Measurements from ENCODE around the gene SPTA1.

The SPTA1 gene

GRCh38 chr1:158686111-158687009 lies at the start of gene SPTA1:
TSS of gene SPTA1 (minus strand) at chr1:158686715. CDS start at chr1:158686517, 198 bp downstream.
- Histone ChIP-seq H3K4me3 (ENCODE audit: low read length in 2 of 2) (no peak within 1 kb of the TSS), H3K9me3 (ENCODE audit: control insufficient read depth in 2 of 2, low read length in 2 of 2) (no peaks in the 10 kb centered on the region), H3K27me3 (ENCODE audit: control insufficient read depth in 1 of 2, insufficient read depth in 2 of 2, low read length in 2 of 2) (peaks cover 0 to 1% of the 10 kb centered on the region in 2 donors), H3K4me1 (ENCODE audit: control insufficient read depth, insufficient read depth, low read length) (no peaks in the 10 kb centered on the region), H3K36me3 (ENCODE audit: control insufficient read depth in 2 of 2, insufficient read depth in 2 of 2, low read length in 2 of 2) (no peaks in the 10 kb centered on the region), H3K9ac (ENCODE audit: low read length in 2 of 2) (no peak within 1 kb of the TSS), H3K27ac (ENCODE audit: low read length) (no peak within 1 kb of the TSS)

- Histone ChIP-seq H3K4me1 (ENCODE audit: control insufficient read depth, insufficient read depth, low read length) (no peaks in the 10 kb centered on the region), H3K9ac (ENCODE audit: low read length in 2 of 2) (no peak overlapping the region), H3K9me3 (ENCODE audit: control insufficient read depth in 2 of 2, low read length in 2 of 2) (no peaks in the 10 kb centered on the region)
These were observed 49.3 kb upstream of the SPTA1 start for GRCh38 chr1:158735848-158736247.

DNA sequence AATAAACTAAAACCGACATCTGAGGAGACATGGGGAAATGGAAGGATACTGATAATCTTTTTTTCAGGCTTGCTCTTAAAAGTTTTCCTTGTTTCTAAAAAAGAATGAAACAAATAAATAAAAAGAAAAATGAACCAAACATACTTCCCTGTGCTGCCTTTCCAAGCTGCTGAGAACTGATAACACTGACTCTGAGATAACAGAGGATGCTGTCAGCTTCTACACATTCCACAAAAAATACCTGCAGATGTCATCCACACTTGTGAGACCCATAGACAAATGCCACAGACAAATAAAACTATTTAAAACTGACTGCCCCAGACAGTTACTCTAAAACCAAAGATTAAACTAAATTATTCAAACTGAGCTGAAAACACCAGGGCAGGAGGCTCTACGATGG lies 46.0 kb upstream of the SPTA1 start:
- Histone ChIP-seq H3K9me3 (ENCODE audit: control insufficient read depth in 2 of 2, low read length in 2 of 2) (no peaks in the 10 kb centered on the region), H3K4me1 (ENCODE audit: control insufficient read depth, insufficient read depth, low read length) (no peaks in the 10 kb centered on the region), H3K27me3 (ENCODE audit: control insufficient read depth in 1 of 2, insufficient read depth in 2 of 2, low read length in 2 of 2) (no peaks in the 10 kb centered on the region), H3K9ac (ENCODE audit: low read length in 2 of 2) (no peak overlapping the region), H3K27ac (ENCODE audit: low read length) (no peak overlapping the region), H3K4me3 (ENCODE audit: low read length in 2 of 2) (no peak overlapping the region), H3K36me3 (ENCODE audit: control insufficient read depth in 2 of 2, insufficient read depth in 2 of 2, low read length in 2 of 2) (no peaks in the 10 kb centered on the region)

More at GRCh38 chr1:158735848-158736247, 49.3 kb upstream of the SPTA1 start:
- H3K4me3 ChIP-seq (ENCODE audit: low read length in 2 of 2), result no peak overlapping the region
- no peak overlapping the region for H3K27ac ChIP-seq (ENCODE audit: low read length)
- H3K36me3 ChIP-seq (ENCODE audit: control insufficient read depth in 2 of 2, insufficient read depth in 2 of 2, low read length in 2 of 2), result no peaks in the 10 kb centered on the region
- H3K27me3 ChIP-seq (ENCODE audit: control insufficient read depth in 1 of 2, insufficient read depth in 2 of 2, low read length in 2 of 2), result no peaks in the 10 kb centered on the region

- Histone ChIP-seq H3K4me1 (ENCODE audit: control insufficient read depth, insufficient read depth, low read length) (no peaks in the 10 kb centered on the region), H3K27me3 (ENCODE audit: control insufficient read depth in 1 of 2, insufficient read depth in 2 of 2, low read length in 2 of 2) (no peaks in the 10 kb centered on the region), H3K36me3 (ENCODE audit: control insufficient read depth in 2 of 2, insufficient read depth in 2 of 2, low read length in 2 of 2) (no peaks in the 10 kb centered on the region), H3K9me3 (ENCODE audit: control insufficient read depth in 2 of 2, low read length in 2 of 2) (no peaks in the 10 kb centered on the region), H3K4me3 (ENCODE audit: low read length in 2 of 2) (no peak overlapping the region), H3K27ac (ENCODE audit: low read length) (no peak overlapping the region), H3K9ac (ENCODE audit: low read length in 2 of 2) (no peak overlapping the region)
These were observed 45.2 kb upstream of the SPTA1 start for GRCh38 chr1:158731707-158732106.

DNA sequence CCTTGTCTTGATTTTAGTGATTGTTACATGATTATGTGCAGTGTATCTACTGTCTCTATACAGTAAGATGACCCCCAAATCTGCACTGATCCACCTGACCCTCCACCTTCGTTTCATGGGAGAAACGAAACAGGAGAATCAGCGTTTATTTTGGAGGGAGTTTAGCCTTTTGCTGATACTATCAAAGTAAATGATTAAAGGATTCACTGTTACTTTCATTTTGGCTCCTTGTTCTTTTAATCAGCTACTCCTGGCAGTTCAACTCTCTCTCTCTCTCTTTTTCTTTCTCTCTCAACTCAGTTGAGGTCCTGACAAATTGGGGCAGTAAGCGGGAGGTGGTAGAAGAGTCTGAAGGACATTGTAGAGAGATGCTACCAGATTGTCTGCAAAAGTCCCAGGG lies 43.9 kb upstream of the SPTA1 start:
- Histone ChIP-seq H3K9ac (ENCODE audit: low read length in 2 of 2) (no peak overlapping the region), H3K9me3 (ENCODE audit: control insufficient read depth in 2 of 2, low read length in 2 of 2) (no peaks in the 10 kb centered on the region), H3K27ac (ENCODE audit: low read length) (no peak overlapping the region), H3K36me3 (ENCODE audit: control insufficient read depth in 2 of 2, insufficient read depth in 2 of 2, low read length in 2 of 2) (no peaks in the 10 kb centered on the region), H3K4me1 (ENCODE audit: control insufficient read depth, insufficient read depth, low read length) (no peaks in the 10 kb centered on the region), H3K27me3 (ENCODE audit: control insufficient read depth in 1 of 2, insufficient read depth in 2 of 2, low read length in 2 of 2) (no peaks in the 10 kb centered on the region), H3K4me3 (ENCODE audit: low read length in 2 of 2) (no peak overlapping the region)

- Histone ChIP-seq H3K9ac (ENCODE audit: low read length in 2 of 2) (no peak overlapping the region), H3K27ac (ENCODE audit: low read length) (no peak overlapping the region), H3K27me3 (ENCODE audit: control insufficient read depth in 1 of 2, insufficient read depth in 2 of 2, low read length in 2 of 2) (no peaks in the 10 kb centered on the region), H3K36me3 (ENCODE audit: control insufficient read depth in 2 of 2, insufficient read depth in 2 of 2, low read length in 2 of 2) (no peaks in the 10 kb centered on the region), H3K4me1 (ENCODE audit: control insufficient read depth, insufficient read depth, low read length) (no peaks in the 10 kb centered on the region), H3K4me3 (ENCODE audit: low read length in 2 of 2) (no peak overlapping the region), H3K9me3 (ENCODE audit: control insufficient read depth in 2 of 2, low read length in 2 of 2) (no peaks in the 10 kb centered on the region)
These were observed 42.2 kb upstream of the SPTA1 start for GRCh38 chr1:158728510-158729225.

GRCh38 chr1:158724442-158724841 lies 37.9 kb upstream of the SPTA1 start:
- H3K36me3 ChIP-seq (ENCODE audit: control insufficient read depth in 2 of 2, insufficient read depth in 2 of 2, low read length in 2 of 2), result no peaks in the 10 kb centered on the region
- H3K9me3 ChIP-seq (ENCODE audit: control insufficient read depth in 2 of 2, low read length in 2 of 2), result no peaks in the 10 kb centered on the region
- no peaks in the 10 kb centered on the region for H3K4me1 ChIP-seq (ENCODE audit: control insufficient read depth, insufficient read depth, low read length)
- no peak overlapping the region for H3K9ac ChIP-seq (ENCODE audit: low read length in 2 of 2)
- no peaks in the 10 kb centered on the region for H3K27me3 ChIP-seq (ENCODE audit: control insufficient read depth in 1 of 2, insufficient read depth in 2 of 2, low read length in 2 of 2)
- no peak overlapping the region for H3K4me3 ChIP-seq (ENCODE audit: low read length in 2 of 2)
- H3K27ac ChIP-seq (ENCODE audit: low read length), result no peak overlapping the region

DNA sequence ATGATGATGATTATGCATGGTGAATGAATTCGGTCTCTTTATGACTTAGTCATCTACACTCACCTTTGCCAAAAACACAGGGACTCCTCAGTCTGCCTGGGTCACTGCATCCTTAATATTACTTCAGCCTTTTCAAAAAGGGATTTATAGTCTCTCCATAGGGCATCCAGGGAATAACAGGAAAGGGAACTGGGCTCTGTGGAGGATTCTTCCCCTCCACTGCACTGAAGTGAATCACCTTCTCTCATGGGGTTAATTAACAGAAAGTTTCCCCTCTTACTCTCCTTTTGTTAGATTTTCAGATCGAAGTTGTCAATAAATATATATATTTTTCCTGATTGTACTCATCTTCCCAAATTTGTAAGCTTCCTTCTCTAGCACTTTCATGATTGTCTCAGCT lies 34.1 kb upstream of the SPTA1 start, which contains the start of gene OR6K3:
Gene OR6K3, minus strand, starts transcription at position 101 of the 400 bp plus-strand sequence. CDS start 2,605 bp downstream, outside the sequence.
- Histone ChIP-seq H3K9me3 (ENCODE audit: control insufficient read depth in 2 of 2, low read length in 2 of 2) (no peaks in the 10 kb centered on the region), H3K4me1 (ENCODE audit: control insufficient read depth, insufficient read depth, low read length) (no peaks in the 10 kb centered on the region), H3K36me3 (ENCODE audit: control insufficient read depth in 2 of 2, insufficient read depth in 2 of 2, low read length in 2 of 2) (no peaks in the 10 kb centered on the region), H3K27ac (ENCODE audit: low read length) (no peak within 1 kb of the TSS), H3K27me3 (ENCODE audit: control insufficient read depth in 1 of 2, insufficient read depth in 2 of 2, low read length in 2 of 2) (no peaks in the 10 kb centered on the region), H3K4me3 (ENCODE audit: low read length in 2 of 2) (no peak within 1 kb of the TSS), H3K9ac (ENCODE audit: low read length in 2 of 2) (no peak within 1 kb of the TSS)

- H3K4me1 ChIP-seq (ENCODE audit: control insufficient read depth, insufficient read depth, low read length), result no peaks in the 10 kb centered on the region
- H3K9me3 ChIP-seq (ENCODE audit: control insufficient read depth in 2 of 2, low read length in 2 of 2), result no peaks in the 10 kb centered on the region
- no peak overlapping the region for H3K27ac ChIP-seq (ENCODE audit: low read length)
- no peaks in the 10 kb centered on the region for H3K27me3 ChIP-seq (ENCODE audit: control insufficient read depth in 1 of 2, insufficient read depth in 2 of 2, low read length in 2 of 2)
- no peak overlapping the region for H3K9ac ChIP-seq (ENCODE audit: low read length in 2 of 2)
- no peaks in the 10 kb centered on the region for H3K36me3 ChIP-seq (ENCODE audit: control insufficient read depth in 2 of 2, insufficient read depth in 2 of 2, low read length in 2 of 2)
- no peak overlapping the region for H3K4me3 ChIP-seq (ENCODE audit: low read length in 2 of 2)
These were observed 33.1 kb upstream of the SPTA1 start for GRCh38 chr1:158719664-158720063.

DNA sequence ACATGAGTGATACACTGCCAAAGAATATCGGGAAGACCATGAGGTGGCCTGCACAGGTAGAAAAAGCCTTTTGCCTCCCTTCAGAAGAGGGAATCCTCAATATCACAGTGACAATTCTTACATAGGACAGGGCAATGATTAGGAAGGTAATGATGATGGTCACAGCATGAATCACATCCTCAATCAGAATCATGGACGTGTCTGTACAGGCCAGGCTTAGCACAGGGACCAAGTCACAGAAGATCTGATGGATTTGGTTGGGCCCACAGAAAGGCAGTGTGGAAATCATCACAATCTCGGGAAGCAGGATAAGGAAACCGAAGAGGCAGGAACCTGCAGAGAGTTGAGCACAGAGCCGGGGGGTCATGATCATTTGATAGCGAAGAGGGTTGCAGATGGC lies 30.8 kb upstream of the SPTA1 start:
- Histone ChIP-seq H3K4me1 (ENCODE audit: control insufficient read depth, insufficient read depth, low read length) (no peaks in the 10 kb centered on the region), H3K4me3 (ENCODE audit: low read length in 2 of 2) (no peak overlapping the region), H3K27me3 (ENCODE audit: control insufficient read depth in 1 of 2, insufficient read depth in 2 of 2, low read length in 2 of 2) (peaks cover 0 to 3% of the 10 kb centered on the region in 2 donors), H3K9me3 (ENCODE audit: control insufficient read depth in 2 of 2, low read length in 2 of 2) (no peaks in the 10 kb centered on the region), H3K9ac (ENCODE audit: low read length in 2 of 2) (no peak overlapping the region), H3K27ac (ENCODE audit: low read length) (no peak overlapping the region), H3K36me3 (ENCODE audit: control insufficient read depth in 2 of 2, insufficient read depth in 2 of 2, low read length in 2 of 2) (no peaks in the 10 kb centered on the region)

All from stomach smooth muscle (tissue), 2 donors.